NCI-H446 (cell line): ENCODE measurements around the gene RELL1.

Experiments
- DNase-seq, 2 experiments: peaks; one replicate each; lab custom pipeline; 2025; lab: John Stamatoyannopoulos, UW

Gene RELL1

DNA sequence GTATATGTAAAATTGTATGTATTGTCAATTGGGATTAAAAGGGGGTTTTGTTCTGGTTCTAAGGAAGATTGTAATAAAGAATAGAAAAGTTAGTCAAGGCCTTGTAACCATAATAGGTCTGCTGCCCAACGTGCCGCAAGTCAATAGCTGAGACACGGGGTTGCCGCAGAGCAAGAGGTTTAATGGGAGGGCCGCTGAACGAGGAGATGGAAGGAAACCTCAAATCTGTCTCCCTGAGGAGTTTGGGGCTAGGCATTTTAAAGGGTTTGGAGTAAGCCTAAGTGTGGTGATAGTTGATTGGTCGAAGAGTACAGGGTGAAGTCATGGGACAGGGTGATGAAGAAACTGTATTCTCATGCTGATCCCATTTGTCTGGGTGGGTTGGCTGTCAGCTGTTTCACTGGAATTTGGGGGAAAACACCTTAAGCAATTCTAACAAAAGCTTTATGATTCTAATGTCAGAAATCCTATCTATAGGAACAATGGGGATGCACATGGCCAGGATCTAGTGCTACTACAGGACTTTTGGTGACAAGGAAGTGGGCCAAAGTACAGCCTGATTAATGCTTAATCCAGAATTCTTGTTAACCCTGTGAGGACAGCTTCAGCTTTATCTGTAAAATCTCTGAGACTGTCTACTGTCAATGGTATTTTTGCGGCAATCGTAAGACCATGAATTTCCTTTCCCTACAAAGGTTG lies 86.9 kb downstream of the RELL1 start:
- DNase-seq, result no peak

DNA sequence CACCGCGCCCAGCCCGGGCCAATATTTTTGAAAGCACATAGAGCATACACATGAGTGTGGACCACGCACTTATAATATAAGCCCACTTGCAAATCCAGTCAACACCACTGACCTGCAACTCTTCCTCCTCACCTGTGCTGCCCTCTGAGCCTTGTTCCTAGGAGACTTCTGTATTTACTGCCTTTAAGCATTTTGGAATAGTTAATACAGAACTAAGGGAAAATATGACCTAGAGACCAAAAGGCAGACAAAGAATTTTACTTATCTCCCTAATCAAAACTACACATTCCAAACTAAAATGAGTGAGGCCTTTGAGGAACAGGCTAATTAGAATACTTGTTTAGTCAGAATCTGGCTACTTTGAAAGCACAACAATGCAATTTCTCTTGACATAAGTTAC lies 89.1 kb downstream of the RELL1 start:
- no peak for DNase-seq

DNA sequence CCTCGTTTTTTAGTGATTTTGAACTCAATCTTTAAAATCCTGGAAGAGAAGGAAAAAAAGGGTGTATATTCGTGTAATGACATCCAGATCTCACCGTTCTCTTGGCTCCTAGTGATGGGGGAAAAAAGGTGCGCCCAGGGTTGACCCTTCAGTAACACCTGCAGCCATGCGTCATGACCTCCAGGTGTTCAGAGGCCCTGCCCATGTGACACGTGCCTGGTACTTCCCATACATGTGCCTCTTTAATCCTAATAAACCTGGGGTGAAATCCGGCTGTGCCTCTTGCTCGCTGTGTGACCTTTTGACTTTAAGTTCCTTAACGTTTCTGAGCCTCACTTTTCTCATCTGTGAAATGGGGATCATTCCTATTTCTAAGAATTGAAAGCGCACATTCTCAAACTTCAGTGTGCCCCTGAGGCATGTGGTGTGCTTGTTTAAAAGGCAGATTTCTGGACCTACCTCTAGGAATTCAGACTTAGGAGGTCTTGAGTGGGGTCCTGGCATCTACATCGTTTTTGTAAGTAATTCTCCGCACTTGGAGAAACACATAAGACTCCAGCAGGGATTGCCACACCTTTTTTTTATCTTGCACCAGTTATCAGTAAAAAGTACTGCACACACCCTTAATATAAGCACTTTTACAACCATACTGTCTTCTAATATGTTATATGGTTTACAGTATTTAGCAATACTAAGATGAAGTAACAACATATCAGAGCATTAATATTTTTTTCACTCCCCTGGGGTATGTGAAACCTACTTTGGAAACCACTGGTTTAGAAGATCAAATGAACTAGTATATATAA lies 90.1 kb downstream of the RELL1 start:
- DNase-seq, result no peak

DNA sequence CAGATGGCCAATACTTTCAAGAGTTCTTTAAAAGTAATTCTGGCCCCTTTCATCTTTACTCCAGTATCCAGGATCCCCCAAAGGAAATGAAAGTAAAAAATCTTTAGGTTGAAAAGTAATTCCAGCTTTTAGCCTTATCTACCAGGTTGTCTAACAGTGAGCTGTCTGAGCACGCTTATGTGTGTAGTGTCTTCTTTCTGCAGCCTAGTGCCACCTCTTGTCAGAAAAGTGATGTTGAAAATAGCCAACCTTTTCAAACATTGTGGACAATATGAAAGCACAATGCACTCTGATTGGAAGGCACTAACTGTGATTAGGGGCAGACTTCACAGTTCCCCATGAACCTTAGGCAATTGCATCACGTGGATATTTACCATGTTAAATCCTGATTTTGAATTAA lies 92.1 kb downstream of the RELL1 start:
- no peak for DNase-seq

DNA sequence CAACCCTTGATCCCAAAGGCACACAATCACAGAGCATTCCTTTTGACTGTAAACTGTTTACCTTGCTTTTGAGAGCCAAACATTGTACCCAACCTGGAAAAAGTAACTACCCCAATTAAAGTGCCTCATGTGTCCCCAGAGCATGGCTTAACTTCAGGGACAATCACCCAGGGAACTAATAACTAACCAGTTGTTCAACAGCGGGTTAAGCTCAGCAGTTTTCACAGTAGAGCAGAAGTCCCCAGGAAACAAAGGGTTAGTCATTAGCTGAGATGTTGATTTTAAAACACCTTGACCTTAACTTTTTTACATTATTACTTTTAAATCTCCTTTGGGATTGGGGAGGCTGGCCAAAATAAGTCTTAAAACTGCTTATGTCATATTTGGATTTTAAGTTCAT lies 94.8 kb downstream of the RELL1 start:
- no peak for DNase-seq

DNA sequence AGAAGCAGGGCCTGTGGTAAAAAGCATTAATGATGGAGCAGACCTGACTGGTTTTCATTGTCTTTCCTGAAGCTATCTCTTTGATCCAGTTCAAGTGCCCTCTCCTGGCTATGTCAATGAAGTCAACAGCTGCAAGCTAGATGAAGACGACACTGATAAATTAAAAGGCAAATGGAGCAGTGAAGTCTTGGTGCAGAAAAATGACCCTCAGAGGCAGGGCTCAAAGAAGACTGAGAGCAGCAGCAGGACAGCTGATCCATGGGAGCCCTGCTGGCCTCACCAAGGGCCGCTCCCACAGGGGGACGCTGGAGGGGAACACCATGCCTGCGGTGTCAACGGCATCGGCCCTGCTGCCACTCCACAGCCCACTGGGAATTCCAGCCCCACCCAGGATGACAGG lies 96.2 kb downstream of the RELL1 start:
- no peak for DNase-seq

DNA sequence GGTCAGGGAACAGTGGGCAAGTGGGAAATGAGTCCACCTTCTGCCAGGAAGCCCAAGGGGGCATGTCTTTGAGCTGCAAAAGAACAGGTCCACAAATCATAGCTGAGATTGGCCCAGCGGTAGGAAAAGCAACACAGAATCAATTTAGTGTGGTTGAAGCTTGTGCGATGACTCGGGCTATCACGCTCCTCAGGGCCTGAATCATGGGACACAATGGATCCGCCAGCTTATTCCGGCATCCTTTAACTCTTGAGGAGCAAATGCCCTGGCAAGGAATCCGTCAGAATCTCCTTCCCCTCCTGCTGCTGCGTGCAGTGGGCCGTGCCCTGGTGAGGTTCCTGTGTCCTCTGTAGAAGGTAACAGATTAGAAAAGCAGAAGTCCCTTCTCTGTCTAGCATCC lies 98.0 kb downstream of the RELL1 start:
- no peak for DNase-seq

DNA sequence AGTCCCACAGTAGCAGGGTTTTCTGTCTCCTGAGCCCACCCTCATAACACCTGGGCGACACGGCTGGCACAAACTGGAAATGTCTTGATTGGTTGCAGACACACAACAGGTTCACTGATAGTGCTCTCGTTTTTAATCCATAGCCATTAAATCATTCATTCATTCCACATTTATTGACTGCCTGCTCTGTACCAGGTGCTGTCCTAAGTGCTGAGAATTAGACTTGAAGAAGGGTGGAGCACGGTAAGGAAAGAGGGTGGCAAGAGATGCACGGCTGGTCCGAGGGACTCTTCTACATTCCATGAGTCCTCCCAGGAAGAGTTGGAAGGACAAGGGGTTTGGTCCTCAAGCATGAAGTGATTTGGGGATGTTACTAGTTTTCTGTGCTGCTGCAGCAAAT lies 100.0 kb downstream of the RELL1 start:
- DNase-seq, result no peak

DNA sequence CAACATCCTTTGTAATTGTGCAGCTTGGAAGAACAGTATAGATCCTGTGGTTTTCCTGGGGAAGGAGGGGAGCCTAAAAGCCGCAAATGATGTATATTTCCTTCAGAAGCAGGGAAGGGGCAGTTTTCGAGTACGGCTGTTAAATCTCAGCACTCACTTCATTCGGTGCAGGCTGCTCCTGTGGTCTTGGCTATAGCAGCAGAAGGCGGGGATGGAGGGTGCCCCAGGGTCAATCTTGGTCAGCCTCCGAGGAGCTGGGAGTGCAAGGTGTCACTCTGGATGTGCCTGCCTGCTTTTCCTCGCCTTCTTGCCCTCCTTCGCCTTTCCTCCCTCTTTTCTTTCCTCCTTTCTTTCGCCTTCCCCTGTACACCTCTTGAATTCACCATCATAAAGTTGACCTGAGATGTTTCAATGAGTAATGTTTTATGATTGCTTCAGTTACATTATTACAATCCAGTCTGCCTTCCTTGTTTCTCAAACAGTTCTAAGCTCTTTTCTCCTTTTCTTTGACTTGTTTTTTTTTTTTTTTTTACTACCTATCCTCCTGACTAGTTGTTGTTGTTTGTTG lies 101.6 kb downstream of the RELL1 start:
- DNase-seq, result no peak

DNA sequence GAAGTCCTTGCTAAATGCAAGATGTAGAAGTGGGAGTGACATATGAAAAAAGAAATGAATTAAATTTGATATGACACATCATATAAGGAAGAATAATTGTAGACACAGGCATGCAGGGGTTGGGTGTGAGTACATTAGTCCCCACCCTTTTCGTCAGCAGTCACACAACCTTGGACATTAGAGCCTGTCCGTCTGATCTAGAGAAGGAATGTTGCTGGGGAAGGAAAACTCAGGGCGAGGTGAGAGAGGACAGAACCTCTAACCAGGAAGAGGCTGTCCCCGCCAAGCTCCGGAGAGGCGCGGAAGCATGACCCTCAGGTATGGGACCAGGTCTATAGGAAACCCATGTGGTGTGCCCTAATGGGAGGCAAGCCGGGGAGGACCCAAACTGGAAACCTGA lies 102.1 kb downstream of the RELL1 start:
- no peak for DNase-seq

DNA sequence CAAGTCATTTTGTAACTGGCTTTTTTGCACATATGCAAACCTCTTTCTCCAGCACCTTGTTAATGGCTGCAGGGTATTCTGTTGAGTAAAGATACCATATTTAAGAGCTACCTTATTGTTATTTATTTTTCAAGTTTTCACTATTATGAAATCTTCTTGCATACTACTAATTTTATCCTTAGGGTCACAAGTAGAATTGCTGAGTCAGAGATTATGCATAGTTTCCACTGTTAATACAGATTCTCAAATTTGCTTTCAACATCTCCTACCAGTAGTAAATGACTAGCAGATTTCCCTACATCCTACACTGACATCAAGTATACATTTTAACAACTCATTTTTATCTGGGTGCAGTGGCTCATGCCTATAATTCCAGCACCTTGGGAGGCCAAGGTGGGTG lies 112.6 kb downstream of the RELL1 start:
- DNase-seq, result no peak

DNA sequence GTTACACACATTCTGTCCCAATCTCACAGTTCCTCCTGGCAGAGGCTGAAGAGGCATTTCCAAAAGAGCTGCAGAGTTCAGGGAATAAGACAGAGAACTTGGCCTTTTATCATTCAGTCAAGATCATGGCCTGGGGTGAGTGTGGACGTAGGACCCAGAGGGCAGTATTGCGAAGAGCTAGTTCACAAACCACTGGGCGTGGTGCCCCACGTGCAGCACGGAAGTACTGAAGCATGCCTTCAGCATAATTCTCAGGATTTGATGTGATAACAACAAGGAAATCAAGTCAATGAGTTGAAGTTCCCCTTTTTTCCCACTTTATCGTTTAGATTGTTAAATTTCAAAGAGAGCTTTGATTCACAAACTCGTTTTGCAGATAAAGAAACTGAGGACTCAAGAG lies 117.7 kb downstream of the RELL1 start:
- no peak for DNase-seq

DNA sequence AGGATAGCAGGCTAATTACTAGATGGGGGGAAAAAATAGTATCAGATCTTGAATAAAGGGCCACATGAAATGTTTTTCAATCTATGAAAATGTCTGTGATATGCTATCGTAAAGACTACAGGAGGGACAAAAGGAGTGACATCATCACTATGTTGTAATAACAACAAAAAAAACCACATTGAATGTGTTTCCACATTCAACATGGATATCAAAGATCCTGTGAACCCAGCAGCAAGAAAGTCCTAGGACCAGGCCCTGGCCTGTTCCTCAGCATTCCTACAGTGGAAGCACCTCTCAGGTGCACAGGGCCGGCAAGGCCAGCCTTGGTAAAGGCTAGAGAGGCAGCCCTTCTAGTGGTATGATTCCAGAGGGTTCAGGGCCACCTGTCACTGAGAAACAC lies 118.3 kb downstream of the RELL1 start:
- DNase-seq, result no peak

DNA sequence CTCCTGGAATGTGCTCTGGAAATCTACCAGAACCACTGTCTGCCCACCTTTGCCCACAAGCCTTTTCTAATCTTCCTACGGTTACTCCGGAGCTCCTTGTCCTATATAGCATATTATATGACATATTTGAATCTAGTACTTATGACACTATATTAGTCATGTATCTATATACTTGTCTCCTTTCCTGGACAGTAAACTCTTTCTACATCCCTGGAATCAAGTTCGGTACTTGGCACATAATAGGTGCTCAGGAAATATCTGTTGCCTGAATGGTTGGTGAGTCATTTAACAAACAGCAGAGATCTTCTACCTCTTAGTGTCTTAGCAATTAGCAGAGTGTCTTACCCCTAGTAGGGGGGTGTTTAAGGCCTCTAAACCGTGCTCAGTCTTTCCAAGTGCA lies 123.6 kb downstream of the RELL1 start:
- DNase-seq, result no peak

DNA sequence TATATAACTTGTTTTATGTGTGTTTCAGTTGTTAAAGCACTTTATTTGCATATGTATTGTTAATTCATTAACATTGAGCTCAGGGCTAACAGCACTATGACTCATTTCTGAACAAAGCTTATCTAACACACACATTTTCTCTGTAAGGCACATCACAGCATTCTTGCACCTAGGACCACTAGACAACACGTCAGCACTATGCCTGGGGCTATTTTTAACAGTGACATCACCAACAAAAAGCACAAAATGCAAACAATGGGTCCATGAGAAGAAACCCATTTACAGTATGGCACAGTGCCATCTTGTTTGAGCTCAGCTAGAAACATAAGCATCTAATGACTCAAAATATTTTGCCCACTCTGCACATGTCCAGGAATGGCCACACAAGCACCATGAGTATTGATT lies 124.4 kb downstream of the RELL1 start:
- DNase-seq, result peak in 1 of 2 experiments; percentile 3

DNA sequence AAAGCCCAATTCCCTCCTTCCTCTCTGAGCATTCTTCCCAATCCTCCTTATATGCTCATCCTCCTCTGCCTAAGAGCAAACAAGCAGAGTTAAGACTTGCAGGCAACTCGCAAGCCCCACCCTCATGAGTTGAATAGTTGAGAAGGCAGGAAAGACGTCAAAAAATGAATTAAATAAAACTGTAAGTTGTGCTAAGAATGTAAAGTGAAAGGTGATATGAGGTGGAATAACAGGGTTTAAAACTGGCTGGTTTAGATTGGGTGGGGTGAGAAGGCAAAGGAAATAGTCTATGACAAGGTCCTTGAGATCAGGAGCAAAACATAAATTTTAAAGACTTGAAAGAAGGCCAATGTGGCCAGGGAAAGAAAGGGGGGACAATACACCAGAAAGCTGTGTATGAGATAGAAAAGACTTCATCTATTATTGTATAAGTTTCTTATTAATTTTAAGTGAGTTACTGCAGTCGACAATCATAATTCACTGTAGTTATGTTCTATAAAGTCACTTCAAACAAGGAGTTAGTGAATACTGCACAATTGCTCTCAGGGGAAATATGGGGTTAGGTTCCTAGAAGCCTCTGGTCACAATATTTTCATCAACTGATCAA lies 124.9 kb downstream of the RELL1 start:
- DNase-seq, result no peak
